ENCODE results near the gene HS6ST2. TPM values are rescaled to one million over a fixed set of nuclear protein-coding genes. Genes with fewer than 3 reads are reported as not detected.

Gene HS6ST2
- polyA plus RNA-seq, 1 of the 3 experiments (the other 2 are of a cell fraction): 0.05 TPM

GRCh38 chrX:132738951-132739350 lies 219.5 kb downstream of the HS6ST2 start (continued):
- TF ChIP-seq CTCF (IDR thresholded peaks at IDR 0.05) (no peak), POLR2AphosphoS5 (IDR thresholded peaks at IDR 0.05; ENCODE audit: low read depth, low read length) (no peak), ELF1 (IDR thresholded peaks at IDR 0.05) (no peak), JUND (IDR thresholded peaks at IDR 0.05) (no peak), NRF1 (IDR thresholded peaks at IDR 0.05; ENCODE audit: low read depth, low read length) (no peak), FOSL2 (IDR thresholded peaks at IDR 0.05; ENCODE audit: borderline replicate concordance, low read depth) (no peak)

DNA sequence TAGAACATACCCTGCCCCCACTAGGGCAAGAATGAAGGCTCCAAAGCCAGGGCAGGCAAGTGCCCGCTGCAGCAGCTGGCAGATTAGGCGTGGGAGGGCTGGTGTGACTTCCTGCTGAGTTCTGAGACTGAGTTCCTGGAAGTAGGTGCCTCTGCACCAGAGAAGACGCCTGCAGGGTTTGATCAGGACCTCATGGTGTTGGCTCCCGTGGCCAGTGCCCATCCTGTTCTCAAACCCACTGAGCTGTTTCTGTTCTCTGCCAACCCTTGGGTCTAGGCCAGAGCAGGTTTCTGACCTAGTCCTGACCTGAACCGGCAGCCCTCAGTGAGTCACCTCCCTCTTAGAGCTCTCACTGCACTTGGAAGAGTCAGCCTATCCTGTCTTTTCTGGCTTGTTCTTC lies 220.7 kb downstream of the HS6ST2 start:
- H2AFZ ChIP-seq (ENCODE audit: low read depth): no peak overlapping the region
- H3K9me2 ChIP-seq: no peaks in the 10 kb centered on the region
- H3K36me3 ChIP-seq (replicated peaks in 1 of 2; ENCODE audit: control insufficient read depth in 1 of 2, insufficient read depth in 2 of 2, low read length in 1 of 2): no peaks in the 10 kb centered on the region
- TF ChIP-seq TEAD4 (IDR thresholded peaks at IDR 0.05; ENCODE audit: borderline replicate concordance, insufficient read depth): no peak
- TF ChIP-seq, protein P1, sequence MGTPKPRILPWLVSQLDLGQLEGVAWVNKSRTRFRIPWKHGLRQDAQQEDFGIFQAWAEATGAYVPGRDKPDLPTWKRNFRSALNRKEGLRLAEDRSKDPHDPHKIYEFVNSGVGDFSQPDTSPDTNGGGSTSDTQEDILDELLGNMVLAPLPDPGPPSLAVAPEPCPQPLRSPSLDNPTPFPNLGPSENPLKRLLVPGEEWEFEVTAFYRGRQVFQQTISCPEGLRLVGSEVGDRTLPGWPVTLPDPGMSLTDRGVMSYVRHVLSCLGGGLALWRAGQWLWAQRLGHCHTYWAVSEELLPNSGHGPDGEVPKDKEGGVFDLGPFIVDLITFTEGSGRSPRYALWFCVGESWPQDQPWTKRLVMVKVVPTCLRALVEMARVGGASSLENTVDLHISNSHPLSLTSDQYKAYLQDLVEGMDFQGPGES (IDR thresholded peaks at IDR 0.05; ENCODE audit: low read depth, low read length): no peak
- no peak for TF ChIP-seq MXI1 (IDR thresholded peaks at IDR 0.05; ENCODE audit: low read depth, low read length)
- no peak for TF ChIP-seq CTCF (IDR thresholded peaks at IDR 0.05)
- TF ChIP-seq TCF12 (IDR thresholded peaks at IDR 0.05): no peak
- no peak for TF ChIP-seq NRF1 (IDR thresholded peaks at IDR 0.05; ENCODE audit: low read depth, low read length)
- H3K4me3 ChIP-seq (ENCODE audit: low read depth in 2 of 2, low read length in 1 of 2): no peak overlapping the region
- H3K4me1 ChIP-seq (ENCODE audit: control insufficient read depth in 1 of 2, insufficient read depth in 2 of 2, low read depth in 1 of 2, low read length in 1 of 2): peaks cover 0 to 3% of the 10 kb centered on the region in 2 experiments; a peak in 1 of 4 replicates
- no peak overlapping the region for H3K9ac ChIP-seq
- H3K27me3 ChIP-seq (ENCODE audit: insufficient read depth): no peaks in the 10 kb centered on the region; the same call in 1 of the 2 replicates
- 6% methylated on average over 3 of the region's 5 CpGs for WGBS (ENCODE audit: low lambda C conversion rate)
- no peaks in the 10 kb centered on the region for H3K9me3 ChIP-seq
- no peak for DNase-seq
- H3K79me2 ChIP-seq (ENCODE audit: insufficient read depth): no peaks in the 10 kb centered on the region
- H3K27ac ChIP-seq (ENCODE audit: low read depth in 2 of 2, low read length in 1 of 2): no peak overlapping the region
- no peak overlapping the region for H3K4me2 ChIP-seq
- no peaks in the 10 kb centered on the region for H4K20me1 ChIP-seq (ENCODE audit: insufficient read depth)
- POLR2A ChIA-PET: no interaction called here
- H3F3A ChIP-seq (replicated peaks; ENCODE audit: insufficient read depth): no peaks in the 10 kb centered on the region
- CTCF ChIA-PET: interaction anchor here (0.8 kb wide), 1 partner anchor 218 kb away, joined by 5 read pairs; no protein-coding TSS in a partner anchor

DNA sequence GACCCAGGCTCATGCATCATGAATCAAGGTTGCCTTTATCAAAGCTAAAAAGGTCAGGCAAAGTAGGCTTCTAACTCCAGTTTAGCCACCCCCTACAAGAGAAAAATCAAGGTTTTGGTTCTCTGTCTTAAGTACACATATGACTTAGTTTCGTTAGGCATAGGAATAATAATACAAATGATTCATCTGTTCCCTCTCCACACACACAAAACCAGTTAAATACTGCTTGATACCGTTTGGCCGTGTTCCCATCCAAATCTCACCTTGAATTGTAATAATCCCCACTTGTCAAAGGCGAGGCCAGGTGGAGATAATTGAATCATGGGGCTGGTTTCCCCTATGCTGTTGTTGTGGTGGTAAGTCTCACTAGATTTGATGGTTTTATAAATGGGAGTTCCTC lies 226.2 kb downstream of the HS6ST2 start:
- CTCF ChIA-PET: interaction anchor here (1.5 kb wide), 1 partner anchor 8 kb away, joined by 4 read pairs; no protein-coding TSS in a partner anchor

More for the DNA sequence above, 226.2 kb downstream of the HS6ST2 start:
- H3K4me2 ChIP-seq: no peak overlapping the region
- H3K4me3 ChIP-seq (ENCODE audit: low read depth in 2 of 2, low read length in 1 of 2): no peak overlapping the region
- H3F3A ChIP-seq (replicated peaks; ENCODE audit: insufficient read depth): no peaks in the 10 kb centered on the region
- peaks cover 0 to 12% of the 10 kb centered on the region in 2 experiments; a peak in 1 of 4 replicates for H3K4me1 ChIP-seq (ENCODE audit: control insufficient read depth in 1 of 2, insufficient read depth in 2 of 2, low read depth in 1 of 2, low read length in 1 of 2)
- H3K27me3 ChIP-seq (ENCODE audit: insufficient read depth): peaks cover 4% of the 10 kb centered on the region; the same call in 1 of the 2 replicates
- TF ChIP-seq CTCF (IDR thresholded peaks at IDR 0.05): no peak
- no peak for DNase-seq
- H3K9me3 ChIP-seq: no peaks in the 10 kb centered on the region
- no peaks in the 10 kb centered on the region for H3K36me3 ChIP-seq (replicated peaks in 1 of 2; ENCODE audit: control insufficient read depth in 1 of 2, insufficient read depth in 2 of 2, low read length in 1 of 2)
- 10% methylated on average over 4 of the region's 4 CpGs for WGBS (ENCODE audit: low lambda C conversion rate)
- no peaks in the 10 kb centered on the region for H3K9me2 ChIP-seq
- H3K9ac ChIP-seq: no peak overlapping the region
- no peaks in the 10 kb centered on the region for H4K20me1 ChIP-seq (ENCODE audit: insufficient read depth)
- H3K27ac ChIP-seq (ENCODE audit: low read depth in 2 of 2, low read length in 1 of 2): no peak overlapping the region
- H3K79me2 ChIP-seq (ENCODE audit: insufficient read depth): no peaks in the 10 kb centered on the region
- H2AFZ ChIP-seq (ENCODE audit: low read depth): no peak overlapping the region
- POLR2A ChIA-PET: no interaction called here

Measured in SK-N-SH (cell line).